Measurements from ENCODE around the gene GJA4.
"Not testable (repeated sequence)": the region's sequence is repeated elsewhere in the genome, so short reads cannot be mapped to it uniquely, and the experiment has no call there.

The GJA4 gene

DNA sequence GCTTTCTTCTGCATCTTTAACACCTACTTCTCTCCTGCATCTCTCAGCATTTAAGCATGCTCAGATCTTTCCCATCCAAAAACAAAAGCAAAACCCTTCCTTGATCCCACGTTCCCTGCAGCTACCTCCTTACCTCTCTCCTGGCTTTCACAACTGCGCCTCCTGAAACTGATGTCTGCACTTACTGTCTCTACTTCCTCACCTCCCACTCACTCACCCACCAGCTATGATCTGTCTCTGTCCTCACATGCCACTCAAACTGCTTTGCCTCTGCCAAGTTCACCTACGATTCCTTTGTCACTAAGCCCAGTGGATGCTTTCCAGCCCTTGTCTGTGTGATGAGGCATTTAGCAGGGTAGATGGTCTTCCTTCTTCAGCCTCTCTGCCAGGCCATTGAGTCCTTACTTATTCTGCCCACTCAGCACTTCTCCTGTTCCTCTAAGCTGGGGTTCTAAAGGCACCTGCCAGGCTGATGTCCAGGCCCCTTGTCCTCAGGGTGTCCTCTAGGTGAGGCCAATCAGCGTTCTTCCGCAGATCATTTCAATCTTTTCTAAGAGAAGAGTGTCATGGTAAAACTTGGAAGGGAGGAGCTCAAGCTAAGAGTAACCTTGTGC lies 21.8 kb upstream of the GJA4 start:
- no peaks in the 10 kb centered on the region for H3K36me3 Mint-ChIP-seq (ENCODE audit: low read depth)
- no peaks in the 10 kb centered on the region for H3K9me3 Mint-ChIP-seq
- H3K4me1 Mint-ChIP-seq = no peaks in the 10 kb centered on the region
- peaks cover 5% of the 10 kb centered on the region for H3K27me3 Mint-ChIP-seq (ENCODE audit: low read depth)
- no peak overlapping the region for H3K27ac Mint-ChIP-seq
- TF ChIP-seq, protein P1, sequence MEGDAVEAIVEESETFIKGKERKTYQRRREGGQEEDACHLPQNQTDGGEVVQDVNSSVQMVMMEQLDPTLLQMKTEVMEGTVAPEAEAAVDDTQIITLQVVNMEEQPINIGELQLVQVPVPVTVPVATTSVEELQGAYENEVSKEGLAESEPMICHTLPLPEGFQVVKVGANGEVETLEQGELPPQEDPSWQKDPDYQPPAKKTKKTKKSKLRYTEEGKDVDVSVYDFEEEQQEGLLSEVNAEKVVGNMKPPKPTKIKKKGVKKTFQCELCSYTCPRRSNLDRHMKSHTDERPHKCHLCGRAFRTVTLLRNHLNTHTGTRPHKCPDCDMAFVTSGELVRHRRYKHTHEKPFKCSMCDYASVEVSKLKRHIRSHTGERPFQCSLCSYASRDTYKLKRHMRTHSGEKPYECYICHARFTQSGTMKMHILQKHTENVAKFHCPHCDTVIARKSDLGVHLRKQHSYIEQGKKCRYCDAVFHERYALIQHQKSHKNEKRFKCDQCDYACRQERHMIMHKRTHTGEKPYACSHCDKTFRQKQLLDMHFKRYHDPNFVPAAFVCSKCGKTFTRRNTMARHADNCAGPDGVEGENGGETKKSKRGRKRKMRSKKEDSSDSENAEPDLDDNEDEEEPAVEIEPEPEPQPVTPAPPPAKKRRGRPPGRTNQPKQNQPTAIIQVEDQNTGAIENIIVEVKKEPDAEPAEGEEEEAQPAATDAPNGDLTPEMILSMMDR (IDR thresholded peaks at IDR 0.05; ENCODE audit: unreplicated experiment in 3 of 3) = no peak
- H3K4me3 Mint-ChIP-seq = no peak overlapping the region

DNA sequence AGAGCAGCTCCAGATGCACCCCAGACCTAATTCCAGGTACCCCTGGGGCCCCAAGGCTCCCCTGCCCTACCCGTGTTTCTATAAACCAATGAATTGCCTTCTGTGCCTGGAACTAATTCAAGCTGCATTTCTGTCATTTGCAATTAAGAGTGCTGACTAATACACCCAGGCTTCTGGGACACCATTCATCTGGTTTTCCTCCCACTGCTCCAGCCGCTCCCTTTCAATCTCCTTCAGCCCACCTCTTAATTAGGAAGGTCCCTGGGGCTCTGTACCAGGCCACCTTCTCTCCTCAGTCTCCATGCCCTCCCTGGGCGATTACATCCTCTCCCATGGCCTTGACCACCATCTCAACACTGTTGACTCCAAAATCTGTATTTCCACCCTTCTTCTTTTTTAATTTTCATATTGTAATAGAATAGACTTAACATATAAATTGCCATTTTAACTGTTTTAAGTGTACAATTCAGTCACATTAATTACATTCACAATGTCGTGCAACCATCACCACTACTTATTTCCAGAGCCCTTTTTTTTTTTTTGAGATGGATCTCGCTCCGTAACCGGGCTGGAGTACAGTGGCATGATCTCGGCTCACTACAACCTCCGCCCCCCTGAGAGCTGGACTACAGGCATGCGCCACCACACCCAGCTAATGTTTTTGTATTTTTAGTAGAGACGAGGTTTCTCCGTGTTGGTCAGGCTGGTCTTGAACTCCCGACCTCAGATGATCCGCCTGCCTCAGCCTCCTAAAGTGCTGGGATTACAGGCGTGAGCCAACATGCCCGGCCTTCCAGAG lies 21.0 kb upstream of the GJA4 start:
- TF ChIP-seq, protein P1 (IDR thresholded peaks at IDR 0.05; ENCODE audit: unreplicated experiment in 3 of 3) = no peak
- Mint-ChIP-seq H3K27ac (no peak overlapping the region), H3K9me3 (no peaks in the 10 kb centered on the region), H3K4me1 (no peaks in the 10 kb centered on the region), H3K4me3 (no peak overlapping the region), H3K36me3 (ENCODE audit: low read depth) (no peaks in the 10 kb centered on the region), H3K27me3 (ENCODE audit: low read depth) (peaks cover 5% of the 10 kb centered on the region)

DNA sequence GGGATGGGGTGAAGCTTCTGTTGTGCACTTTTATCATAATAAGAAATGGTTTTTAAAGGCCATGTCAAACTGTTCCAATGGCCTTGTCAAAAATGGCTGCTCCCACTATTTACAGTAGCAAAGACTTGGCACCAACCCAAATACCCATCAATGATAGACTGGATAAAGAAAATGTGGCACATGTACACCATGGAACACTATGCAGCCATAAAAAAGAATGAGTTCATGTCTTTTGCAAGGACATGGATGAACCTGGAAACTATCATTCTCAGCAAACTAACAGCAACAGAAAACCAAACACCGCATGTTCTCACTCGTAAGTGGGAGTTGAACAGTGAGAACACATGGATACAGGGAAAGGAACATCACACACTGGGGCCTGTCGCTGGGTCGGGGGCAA lies 19.7 kb upstream of the GJA4 start:
- not testable (repeated sequence) for H3K4me3 Mint-ChIP-seq; H3K9me3 Mint-ChIP-seq; H3K4me1 Mint-ChIP-seq; H3K36me3 Mint-ChIP-seq (ENCODE audit: low read depth); H3K27ac Mint-ChIP-seq
- H3K27me3 Mint-ChIP-seq (ENCODE audit: low read depth) = peaks cover 14% of the 10 kb centered on the region

DNA sequence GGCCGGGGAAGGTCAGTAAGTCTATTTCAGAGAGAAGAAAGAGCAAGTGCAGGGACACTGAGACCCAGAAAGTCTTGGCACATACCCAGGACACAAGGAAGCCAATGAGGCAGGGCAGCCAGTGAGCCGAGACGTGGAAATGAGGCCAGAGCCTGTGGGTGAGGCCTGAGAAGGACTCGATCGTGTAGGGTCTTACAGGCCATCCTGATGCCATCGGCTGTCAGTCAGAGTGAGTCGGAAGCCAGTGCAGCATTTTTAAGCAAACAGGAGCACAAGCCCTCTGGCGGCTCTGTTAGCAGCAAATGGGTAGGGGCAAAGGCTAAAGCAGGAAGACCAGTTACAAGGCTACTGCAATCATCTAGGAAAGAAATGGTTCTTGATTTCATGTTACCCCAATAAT lies 17.8 kb upstream of the GJA4 start:
- TF ChIP-seq, protein P1 (IDR thresholded peaks at IDR 0.05; ENCODE audit: unreplicated experiment in 3 of 3) = no peak
- peaks cover 33% of the 10 kb centered on the region for H3K27me3 Mint-ChIP-seq (ENCODE audit: low read depth)
- no peak overlapping the region for H3K4me3 Mint-ChIP-seq
- no peaks in the 10 kb centered on the region for H3K9me3 Mint-ChIP-seq
- H3K36me3 Mint-ChIP-seq (ENCODE audit: low read depth) = no peaks in the 10 kb centered on the region
- H3K27ac Mint-ChIP-seq = no peak overlapping the region
- no peaks in the 10 kb centered on the region for H3K4me1 Mint-ChIP-seq

DNA sequence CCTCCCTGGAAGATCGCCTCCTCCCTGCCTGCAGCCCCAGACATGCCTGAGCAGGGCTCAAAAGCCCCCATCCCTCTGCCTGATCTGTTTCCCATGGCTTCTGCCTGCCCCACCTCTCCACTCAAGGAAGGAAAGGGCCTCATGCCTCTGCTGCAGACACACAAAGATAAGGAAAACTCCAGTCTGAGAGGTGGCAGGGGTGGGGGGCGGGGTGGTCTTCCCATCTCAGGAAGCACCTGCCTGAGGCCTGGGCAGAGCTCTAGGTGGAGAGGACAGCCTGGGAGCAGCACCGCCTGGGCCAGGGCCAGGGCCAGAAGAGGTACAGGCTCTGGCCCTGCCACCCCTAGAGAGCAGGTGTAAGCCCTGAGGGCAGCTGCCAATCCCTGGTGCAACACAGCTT lies 15.9 kb upstream of the GJA4 start:
- Mint-ChIP-seq H3K9me3 (no peaks in the 10 kb centered on the region), H3K27ac (no peak overlapping the region), H3K36me3 (ENCODE audit: low read depth) (no peaks in the 10 kb centered on the region), H3K4me3 (no peak overlapping the region), H3K27me3 (ENCODE audit: low read depth) (peaks cover 52% of the 10 kb centered on the region), H3K4me1 (no peaks in the 10 kb centered on the region)
- TF ChIP-seq, protein P1 (IDR thresholded peaks at IDR 0.05; ENCODE audit: unreplicated experiment in 3 of 3) = no peak

DNA sequence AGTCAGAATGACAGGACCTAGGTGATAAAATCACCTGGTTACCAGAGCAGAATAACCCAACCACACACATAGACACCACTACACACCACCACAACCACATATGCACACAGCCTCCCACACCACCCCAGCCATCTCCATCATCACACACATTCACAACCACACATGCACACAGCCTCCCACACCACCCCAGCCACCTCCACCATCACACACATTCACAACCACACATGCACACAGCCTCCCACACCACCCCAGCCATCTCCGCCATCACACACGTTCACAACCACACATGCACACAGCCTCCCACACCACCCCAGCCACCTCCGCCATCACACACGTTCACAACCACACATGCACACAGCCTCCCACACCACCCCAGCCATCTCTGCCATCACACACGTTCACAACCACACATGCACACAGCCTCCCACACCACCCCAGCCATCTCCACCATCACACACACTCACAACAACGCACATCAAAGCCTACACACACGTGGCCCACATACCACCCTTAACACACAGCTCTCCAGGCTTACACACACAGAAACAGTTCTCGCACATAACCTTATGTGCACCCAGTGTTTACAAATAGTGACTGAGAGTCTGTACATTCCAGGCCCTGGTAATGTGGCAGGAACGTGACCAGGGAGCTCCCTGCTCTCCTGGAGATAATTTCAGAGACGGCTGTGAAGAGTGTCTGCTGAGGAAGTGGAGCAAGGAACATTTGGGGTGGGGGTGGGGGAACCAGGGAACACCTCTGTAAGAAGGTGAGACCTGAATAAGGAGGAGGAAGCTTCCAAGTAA lies 15.1 kb upstream of the GJA4 start:
- TF ChIP-seq, protein P1 (IDR thresholded peaks at IDR 0.05; ENCODE audit: unreplicated experiment in 3 of 3) = no peak

More for the DNA sequence above, 15.1 kb upstream of the GJA4 start:
- H3K4me3 Mint-ChIP-seq = no peak overlapping the region
- H3K27me3 Mint-ChIP-seq (ENCODE audit: low read depth) = peaks cover 60% of the 10 kb centered on the region
- no peaks in the 10 kb centered on the region for H3K36me3 Mint-ChIP-seq (ENCODE audit: low read depth)
- no peaks in the 10 kb centered on the region for H3K9me3 Mint-ChIP-seq
- no peaks in the 10 kb centered on the region for H3K4me1 Mint-ChIP-seq
- no peak overlapping the region for H3K27ac Mint-ChIP-seq
